ENCODE data around the gene SH3BP4.
"Not testable (repeated sequence)": the region's sequence is repeated elsewhere in the genome, so short reads cannot be mapped to it uniquely, and the experiment has no call there.

SH3BP4 gene

GRCh38 chr2:235001237-235002133, 49.7 kb downstream of the SH3BP4 start:
- no peak for DNase-seq

- no peak for DNase-seq
These were observed 50.6 kb downstream of the SH3BP4 start for GRCh38 chr2:235002198-235003095.

GRCh38 chr2:235003096-235003775, 51.4 kb downstream of the SH3BP4 start:
- no peak for DNase-seq

GRCh38 chr2:235004329-235004903, 52.6 kb downstream of the SH3BP4 start:
- DNase-seq: no peak

- no peak for DNase-seq
These were observed 53.2 kb downstream of the SH3BP4 start for GRCh38 chr2:235005023-235005422.

GRCh38 chr2:235005603-235006259, 53.9 kb downstream of the SH3BP4 start:
- DNase-seq: no peak

GRCh38 chr2:235006461-235006860, 54.6 kb downstream of the SH3BP4 start:
- no peak for DNase-seq

- DNase-seq: no peak
These were observed 55.2 kb downstream of the SH3BP4 start for GRCh38 chr2:235006986-235007385.

GRCh38 chr2:235007664-235008457, 56.0 kb downstream of the SH3BP4 start:
- DNase-seq: no peak

GRCh38 chr2:235008584-235009044, 56.8 kb downstream of the SH3BP4 start:
- no peak for DNase-seq

GRCh38 chr2:235009081-235009480, 57.3 kb downstream of the SH3BP4 start:
- DNase-seq: no peak

- DNase-seq: no peak
These were observed 58.4 kb downstream of the SH3BP4 start for GRCh38 chr2:235010117-235010714.

- DNase-seq: no peak
These were observed 59.8 kb downstream of the SH3BP4 start for GRCh38 chr2:235011607-235011928.

- no peak for DNase-seq
These were observed 60.3 kb downstream of the SH3BP4 start for GRCh38 chr2:235011929-235012631.

- DNase-seq: no peak
These were observed 65.6 kb downstream of the SH3BP4 start for GRCh38 chr2:235017441-235017840.

- no peak for DNase-seq
These were observed 67.0 kb downstream of the SH3BP4 start for GRCh38 chr2:235018838-235019237.

- not testable (repeated sequence) for DNase-seq
These were observed 68.3 kb downstream of the SH3BP4 start for GRCh38 chr2:235020141-235020540.

GRCh38 chr2:235021752-235022151, 69.9 kb downstream of the SH3BP4 start:
- DNase-seq: no peak

GRCh38 chr2:235024191-235024860, 72.5 kb downstream of the SH3BP4 start:
- DNase-seq: no peak
